SK-N-SH (cell line): ENCODE results near the gene DSE. TPM values are rescaled to one million over a fixed set of nuclear protein-coding genes. Genes with fewer than 3 reads are reported as not detected.

Experiments
- CTCF ChIA-PET: fragments of 300-600, 350-600 bp; formaldehyde crosslinking; extraction: SDS; loops from one replicate; lab custom pipeline; 2021; lab: Yijun Ruan, JAX
- POLR2A ChIA-PET: fragments of 350-600 bp; sonication (Branson Sonifier 250); formaldehyde crosslinking; extraction: SDS; loops from one replicate; lab custom pipeline; 2020; ENCODE audit warnings: antibody characterized with exemption, inconsistent platforms; lab: Yijun Ruan, JAX
- DNase-seq: peaks from one replicate; pipeline ENCODE4 v3.0.0; 2012
- H2AFZ ChIP-seq: fragments of 200-600 bp; sonication (generic); 2 replicates; pipeline ENCODE4 v1.8.1; 2016; ENCODE audit warnings: antibody characterized with exemption, mild to moderate bottlenecking, low read depth
- H3F3A ChIP-seq: fragments of 200-600 bp; sonication (generic); replicated peaks from 2 replicates; pipeline ENCODE3; 2016; ENCODE audit warnings: antibody characterized with exemption, mild to moderate bottlenecking; ENCODE audit not compliant: insufficient read depth
- H3K27ac ChIP-seq, 2 experiments: fragments of 200-500 bp in 1 of 2; fragments of 200-600 bp in 1 of 2; sonication (Bioruptor generic) in 1 of 2; sonication (generic), shearing (Covaris generic) in 1 of 2; 2 replicates each; pipeline versions ENCODE4 v1.5.1 to v1.6.1; 2014 to 2016; ENCODE audit warnings: low read depth in 2 of 2, inconsistent platforms in 1 of 2, low read length in 1 of 2, mild to moderate bottlenecking in 1 of 2, mixed read lengths in 1 of 2
- H3K27me3 ChIP-seq: fragments of 200-600 bp; sonication (generic), shearing (Covaris generic); 2 replicates; pipeline ENCODE4 v1.6.1; 2016; ENCODE audit warnings: mixed run types; ENCODE audit not compliant: insufficient read depth
- H3K36me3 ChIP-seq, 2 experiments: fragments of 200-500 bp in 1 of 2; fragments of 200-600 bp in 1 of 2; sonication (Bioruptor generic) in 1 of 2; sonication (generic) in 1 of 2; replicated peaks in 1 of 2; 2 replicates each; pipeline versions ENCODE3 to v1.5.1; 2014 to 2016; ENCODE audit warnings: low read length in 1 of 2, mild to moderate bottlenecking in 1 of 2; ENCODE audit not compliant: insufficient read depth in 2 of 2, control insufficient read depth in 1 of 2
- H3K4me1 ChIP-seq, 2 experiments: fragments of 200-500 bp in 1 of 2; fragments of 200-600 bp in 1 of 2; sonication (Bioruptor generic) in 1 of 2; sonication (generic), shearing (Covaris generic) in 1 of 2; 2 replicates each; pipeline versions ENCODE4 v1.5.1 to v1.6.1; 2014 to 2016; ENCODE audit warnings: low read depth in 1 of 2, low read length in 1 of 2, mixed run types in 1 of 2; ENCODE audit not compliant: insufficient read depth in 2 of 2, control insufficient read depth in 1 of 2
- H3K4me2 ChIP-seq: fragments of 200-600 bp; sonication (generic), shearing (Covaris generic); 2 replicates; pipeline ENCODE4 v1.6.1; 2017; ENCODE audit warnings: mixed run types
- H3K4me3 ChIP-seq, 2 experiments: fragments of 200-500 bp in 1 of 2; fragments of 200-600 bp in 1 of 2; sonication (Bioruptor generic) in 1 of 2; sonication (generic), shearing (Covaris generic) in 1 of 2; 2 replicates each; pipeline versions ENCODE4 v1.5.1 to v1.8.1; 2014 to 2016; ENCODE audit warnings: low read depth in 2 of 2, inconsistent platforms in 1 of 2, low read length in 1 of 2, mild to moderate bottlenecking in 1 of 2, mixed read lengths in 1 of 2, moderate library complexity in 1 of 2
- H3K79me2 ChIP-seq: fragments of 200-600 bp; sonication (generic); 2 replicates; pipeline ENCODE4 v1.8.1; 2017; ENCODE audit warnings: mild to moderate bottlenecking; ENCODE audit not compliant: insufficient read depth
- H3K9ac ChIP-seq: fragments of 200-600 bp; sonication (generic); 2 replicates; pipeline ENCODE4 v1.6.1; 2017; ENCODE audit warnings: mixed run types
- H3K9me2 ChIP-seq: fragments of 200-600 bp; sonication (generic); 2 replicates; pipeline ENCODE4 v1.6.1; 2017; ENCODE audit warnings: mixed run types
- H3K9me3 ChIP-seq: fragments of 200-600 bp; sonication (generic); 2 replicates; pipeline ENCODE4 v1.6.1; 2017; ENCODE audit warnings: mixed run types, mild to moderate bottlenecking, moderate library complexity
- H4K20me1 ChIP-seq: fragments of 200-600 bp; sonication (generic); 2 replicates; pipeline ENCODE4 v1.6.1; 2017; ENCODE audit warnings: mild to moderate bottlenecking, mixed run types; ENCODE audit not compliant: insufficient read depth
- EP300 ChIP-seq, 2 experiments: IDR thresholded peaks; 2 replicates each; pipeline versions ENCODE4 v1.4.0 to v1.6.1; 2012; ENCODE audit warnings: borderline replicate concordance in 1 of 2, low read depth in 1 of 2, low read length in 1 of 2
- EZH2phosphoT487 ChIP-seq: fragments of 200-600 bp; sonication (generic); IDR thresholded peaks from 2 replicates; pipeline ENCODE4 v1.6.1; 2017; ENCODE audit warnings: low read depth, mixed run types, mild to moderate bottlenecking, antibody characterized with exemption, moderate library complexity, borderline replicate concordance
- FOXJ3 ChIP-seq: sonication (generic); formaldehyde crosslinking; IDR thresholded peaks from 2 replicates; pipeline ENCODE4 v1.5.1; 2020; ENCODE audit warnings: mild to moderate bottlenecking, missing genetic modification reagents
- FOXM1 ChIP-seq: IDR thresholded peaks from 2 replicates; pipeline ENCODE4 v1.4.0; 2012; ENCODE audit warnings: low read depth, mild to moderate bottlenecking
- IRF3 ChIP-seq: fragments of 150-350 bp; IDR thresholded peaks from 2 replicates; pipeline ENCODE4 v1.6.1; 2016; ENCODE audit warnings: mild to moderate bottlenecking, low read depth, low read length
- MAX ChIP-seq: IDR thresholded peaks from 2 replicates; pipeline ENCODE4 v1.4.0; 2012; ENCODE audit warnings: low read depth
- MEF2A ChIP-seq: IDR thresholded peaks from 2 replicates; pipeline ENCODE4 v1.4.0; 2012; ENCODE audit warnings: low read depth, borderline replicate concordance
- MXI1 ChIP-seq: IDR thresholded peaks from 2 replicates; pipeline ENCODE4 v1.6.1; 2012; ENCODE audit warnings: mild to moderate bottlenecking, low read depth, low read length, improper control_type of control experiment
- NFIC ChIP-seq: IDR thresholded peaks from 2 replicates; pipeline ENCODE4 v1.4.0; 2012; ENCODE audit warnings: borderline replicate concordance
- PBX3 ChIP-seq: IDR thresholded peaks from 2 replicates; pipeline ENCODE4; 2012
- RAD21 ChIP-seq: IDR thresholded peaks from 2 replicates; pipeline ENCODE4 v1.6.1; 2012; ENCODE audit warnings: mild to moderate bottlenecking, low read length
- REST ChIP-seq: IDR thresholded peaks from 2 replicates; pipeline ENCODE4 v1.6.1; 2012; ENCODE audit warnings: mild to moderate bottlenecking, low read depth, low read length, moderate library complexity
- TCF12 ChIP-seq: IDR thresholded peaks from 2 replicates; pipeline ENCODE4 v1.4.0; 2012
- TEAD4 ChIP-seq: IDR thresholded peaks from 2 replicates; pipeline ENCODE4 v1.4.0; 2012; ENCODE audit warnings: mild to moderate bottlenecking, borderline replicate concordance; ENCODE audit not compliant: insufficient read depth
- USF1 ChIP-seq: IDR thresholded peaks from 2 replicates; pipeline ENCODE4 v1.4.0; 2012; ENCODE audit warnings: low read depth, borderline replicate concordance
- WGBS: methylation state at CpG from one replicate; pipeline ENCODE4 v1.1.6; 2017; ENCODE audit warnings: low lambda C conversion rate; 5-methylcytosine and 5-hydroxymethylcytosine counted together
- polyA plus RNA-seq, 3 experiments: library from polyadenylated mRNA; depleted of rRNA; stranded (reverse); fragments of >200 nt; gene quantifications; 2 replicates each; pipeline ENCODE4 v1.2.3, GENCODE V29; 2012

The DSE gene
- polyA plus RNA-seq, 1 of the 3 experiments (the other 2 are of a cell fraction), result 12.7 TPM

- DNase-seq, result no peak
- no peaks in the 10 kb centered on the region for H3K79me2 ChIP-seq
- H3K4me2 ChIP-seq, result no peak overlapping the region
- 62% methylated on average over 8 of the region's 9 CpGs for WGBS
- H3K27me3 ChIP-seq, result no peaks in the 10 kb centered on the region
- H3F3A ChIP-seq, result no peaks in the 10 kb centered on the region
- H3K9me3 ChIP-seq, result no peaks in the 10 kb centered on the region
- TF ChIP-seq IRF3, result no peak
- no peak overlapping the region for H3K4me3 ChIP-seq
- no peaks in the 10 kb centered on the region for H3K36me3 ChIP-seq
- H2AFZ ChIP-seq, result no peak overlapping the region
- no peak overlapping the region for H3K9ac ChIP-seq
- H3K9me2 ChIP-seq, result no peaks in the 10 kb centered on the region
- H3K27ac ChIP-seq, result no peak overlapping the region
- peaks cover 0 to 7% of the 10 kb centered on the region in 2 experiments; a peak in 1 of 4 replicates for H3K4me1 ChIP-seq
- ChIA-PET POLR2A (no interaction called here), CTCF (no interaction called here)
- H4K20me1 ChIP-seq, result no peaks in the 10 kb centered on the region
Observed at GRCh38 chr6:116458264-116458663, 87.5 kb downstream of the DSE start.

GRCh38 chr6:116459927-116460326 is 89.2 kb downstream of the DSE start:
- no peak overlapping the region for H3K4me2 ChIP-seq
- H3K9ac ChIP-seq, result no peak overlapping the region
- no peak overlapping the region for H3K27ac ChIP-seq
- no peaks in the 10 kb centered on the region for H3K9me2 ChIP-seq
- CTCF ChIA-PET, result no interaction called here
- H4K20me1 ChIP-seq, result no peaks in the 10 kb centered on the region
- no peaks in the 10 kb centered on the region for H3K36me3 ChIP-seq
- H2AFZ ChIP-seq, result no peak overlapping the region
- DNase-seq, result no peak
- no peaks in the 10 kb centered on the region for H3F3A ChIP-seq
- WGBS, result 77% methylated on average over 4 of the region's 4 CpGs
- POLR2A ChIA-PET, result no interaction called here
- TF ChIP-seq RAD21, result no peak
- TF ChIP-seq EZH2phosphoT487, result no peak
- TF ChIP-seq NFIC, result no peak
- TF ChIP-seq TEAD4, result no peak
- no peak for TF ChIP-seq EP300 (IDR thresholded peaks at IDR 0.05; ENCODE audit: borderline replicate concordance in 1 of 2, low read depth in 1 of 2, low read length in 1 of 2)
- no peaks in the 10 kb centered on the region for H3K27me3 ChIP-seq
- H3K4me3 ChIP-seq, result no peak overlapping the region
- H3K79me2 ChIP-seq, result no peaks in the 10 kb centered on the region
- H3K9me3 ChIP-seq, result no peaks in the 10 kb centered on the region
- H3K4me1 ChIP-seq, result peaks cover 0 to 7% of the 10 kb centered on the region in 2 experiments; a peak in 1 of 4 replicates

GRCh38 chr6:116461331-116461931 is 90.7 kb downstream of the DSE start, which contains the start of gene CALHM6:
Gene CALHM6, plus strand, starts transcription at chr6:116461375. Its CDS starts 555 bp downstream, at chr6:116461930.
- 91% methylated on average over 13 of the region's 13 CpGs for WGBS
- Histone ChIP-seq H2AFZ (no peak within 1 kb of the TSS), H3K4me1 (peaks cover 0 to 7% of the 10 kb centered on the region in 2 experiments; a peak in 1 of 4 replicates), H3K9ac (no peak within 1 kb of the TSS), H3F3A (no peaks in the 10 kb centered on the region), H3K9me2 (no peaks in the 10 kb centered on the region), H4K20me1 (no peaks in the 10 kb centered on the region), H3K4me3 (peak within 1 kb of the TSS; percentile 23 to 39; a peak in 2 of 4 replicates), H3K9me3 (no peaks in the 10 kb centered on the region), H3K36me3 (no peaks in the 10 kb centered on the region), H3K79me2 (no peaks in the 10 kb centered on the region), H3K27me3 (no peaks in the 10 kb centered on the region), H3K4me2 (peak within 1 kb of the TSS; percentile 28; the same call in 1 of the 2 replicates), H3K27ac (no peak within 1 kb of the TSS)
- no peak for DNase-seq
- ChIA-PET POLR2A (no interaction called here), CTCF (interaction anchor here (0.7 to 1.4 kb wide), 4 partner anchors 17 to 186 kb away, joined by 3 to 4 read pairs (median 4); partner anchors contain the start of gene CALHM5)
- TF ChIP-seq MAX, result no peak
- no peak for TF ChIP-seq TCF12
- no peak for TF ChIP-seq FOXM1
- no peak for TF ChIP-seq PBX3
- TF ChIP-seq FOXJ3 (CRISPR knock-in tag), result no peak
- TF ChIP-seq RAD21, result no peak
- no peak for TF ChIP-seq MEF2A
- TF ChIP-seq USF1, result no peak
- TF ChIP-seq MXI1, result no peak
- TF ChIP-seq REST, result no peak
